GM12874 (cell line): ENCODE data around the gene EIF2S1.

Experiments
- CTCF ChIP-seq: IDR thresholded peaks from 2 replicates; pipeline ENCODE4 v1.5.1; 2011; ENCODE audit warnings: low read depth, mild to moderate bottlenecking, control low read depth, low read length, moderate library complexity; ENCODE audit not compliant: insufficient read depth

The EIF2S1 gene

GRCh38 chr14:67425608-67426007, 65.5 kb downstream of the EIF2S1 start:
- TF ChIP-seq CTCF = no peak

- TF ChIP-seq CTCF = no peak
These were observed 66.0 kb downstream of the EIF2S1 start for GRCh38 chr14:67426161-67426560.

- peak; percentile 75 for TF ChIP-seq CTCF
These were observed 67.0 kb downstream of the EIF2S1 start for GRCh38 chr14:67426983-67427606.

- TF ChIP-seq CTCF = no peak
These were observed 68.4 kb downstream of the EIF2S1 start for GRCh38 chr14:67428501-67429031.

GRCh38 chr14:67429510-67430205, 69.5 kb downstream of the EIF2S1 start:
- no peak for TF ChIP-seq CTCF

- TF ChIP-seq CTCF = no peak
These were observed 72.0 kb downstream of the EIF2S1 start for GRCh38 chr14:67432050-67432564.

- no peak for TF ChIP-seq CTCF
These were observed 75.5 kb downstream of the EIF2S1 start for GRCh38 chr14:67435603-67436002.
